ENCODE results near the gene ASB1.

ASB1 gene

GRCh38 chr2:238415893-238416292, 10.8 kb upstream of the ASB1 start:
- Histone ChIP-seq H3K9me3 (ENCODE audit: control insufficient read depth, insufficient read depth, low read depth, low read length) (no peaks in the 10 kb centered on the region), H3K27ac (ENCODE audit: extremely low read depth, low read depth, low read length) (no peak overlapping the region), H3K36me3 (ENCODE audit: control insufficient read depth in 2 of 2, insufficient read depth in 1 of 2, low read length in 2 of 2) (peaks cover 0 to 8% of the 10 kb centered on the region in 2 experiments; a peak in 1 of 3 replicates), H3K4me1 (ENCODE audit: control insufficient read depth, insufficient read depth, low read length) (0 out of 2 replicates have a peak, but pooled peaks cover 6% of the 10 kb centered on the region), H3K4me3 (ENCODE audit: low read depth, low read length) (no peak overlapping the region)
- CTCF ChIA-PET = no interaction called here
- POLR2A ChIA-PET = no interaction called here
- no peak for TF ChIP-seq EGR2 (tag by site-specific recombination; IDR thresholded peaks at IDR 0.05; ENCODE audit: low read depth)
- TF ChIP-seq SETDB1 (IDR thresholded peaks at IDR 0.05; ENCODE audit: insufficient read length, low read length) = peak; percentile 75

- Histone ChIP-seq H3K4me3 (ENCODE audit: low read depth, low read length) (no peak overlapping the region), H3K27ac (ENCODE audit: extremely low read depth, low read depth, low read length) (no peak overlapping the region), H3K4me1 (ENCODE audit: control insufficient read depth, insufficient read depth, low read length) (no peaks in the 10 kb centered on the region), H3K36me3 (ENCODE audit: control insufficient read depth in 2 of 2, insufficient read depth in 1 of 2, low read length in 2 of 2) (peaks cover 0 to 8% of the 10 kb centered on the region in 2 experiments; a peak in 1 of 3 replicates), H3K9me3 (ENCODE audit: control insufficient read depth, insufficient read depth, low read depth, low read length) (no peaks in the 10 kb centered on the region)
- ChIA-PET CTCF (no interaction called here), POLR2A (no interaction called here)
- TF ChIP-seq KLF10 (tag by site-specific recombination; IDR thresholded peaks at IDR 0.05) (no peak), ZNF629 (tag by site-specific recombination; IDR thresholded peaks at IDR 0.05) (no peak), ZIC2 (tag by site-specific recombination; IDR thresholded peaks at IDR 0.05) (no peak), IKZF3 (tag by site-specific recombination; IDR thresholded peaks at IDR 0.05) (no peak), ZNF501 (tag by site-specific recombination; IDR thresholded peaks at IDR 0.05) (no peak), ZNF140 (tag by site-specific recombination; IDR thresholded peaks at IDR 0.05) (no peak), ZNF239 (tag by site-specific recombination; IDR thresholded peaks at IDR 0.05) (no peak), ZNF791 (tag by site-specific recombination; IDR thresholded peaks at IDR 0.05) (no peak), ZNF426 (tag by site-specific recombination; IDR thresholded peaks at IDR 0.05) (no peak), ZBTB6 (tag by site-specific recombination; IDR thresholded peaks at IDR 0.05) (no peak), ZSCAN16 (tag by site-specific recombination; IDR thresholded peaks at IDR 0.05) (no peak)
Observed at GRCh38 chr2:238418196-238418998, 8.3 kb upstream of the ASB1 start.

- Histone ChIP-seq H3K4me3 (ENCODE audit: low read depth, low read length) (no peak overlapping the region), H3K36me3 (ENCODE audit: control insufficient read depth in 2 of 2, insufficient read depth in 1 of 2, low read length in 2 of 2) (peaks cover 0 to 8% of the 10 kb centered on the region in 2 experiments; a peak in 1 of 3 replicates), H3K4me1 (ENCODE audit: control insufficient read depth, insufficient read depth, low read length) (no peaks in the 10 kb centered on the region), H3K27ac (ENCODE audit: extremely low read depth, low read depth, low read length) (no peak overlapping the region), H3K9me3 (ENCODE audit: control insufficient read depth, insufficient read depth, low read depth, low read length) (no peaks in the 10 kb centered on the region)
- POLR2A ChIA-PET = no interaction called here
- CTCF ChIA-PET = no interaction called here
- TF ChIP-seq ZNF398 (tag by site-specific recombination; IDR thresholded peaks at IDR 0.05) (no peak), ZNF510 (tag by site-specific recombination; IDR thresholded peaks at IDR 0.05; ENCODE audit: insufficient replicate concordance) (no peak), ZNF639 (tag by site-specific recombination; IDR thresholded peaks at IDR 0.05) (no peak), ZNF148 (tag by site-specific recombination; IDR thresholded peaks at IDR 0.05; ENCODE audit: borderline replicate concordance) (no peak), SP7 (tag by site-specific recombination; IDR thresholded peaks at IDR 0.05) (no peak), ZNF391 (tag by site-specific recombination; IDR thresholded peaks at IDR 0.05; ENCODE audit: borderline replicate concordance, low read depth) (no peak), ZNF596 (tag by site-specific recombination; IDR thresholded peaks at IDR 0.05) (no peak), ZBTB7A (tag by site-specific recombination; IDR thresholded peaks at IDR 0.05; ENCODE audit: low read depth) (no peak), ZNF514 (tag by site-specific recombination; IDR thresholded peaks at IDR 0.05) (no peak), ZNF324 (tag by site-specific recombination; IDR thresholded peaks at IDR 0.05) (no peak), ZNF184 (tag by site-specific recombination; IDR thresholded peaks at IDR 0.05) (no peak)
Observed at GRCh38 chr2:238418999-238419546, 7.7 kb upstream of the ASB1 start.

Data from HEK293 (cell line).